ENCODE data around the gene MICAL2. TPM values are rescaled to one million over a fixed set of nuclear protein-coding genes. Genes with fewer than 3 reads are reported as not detected.

Gene MICAL2
- total RNA-seq, 1 experiment from 2014 or later: 62.9 TPM

- POLR2A ChIA-PET (ENCODE audit: unreplicated experiment): no interaction called here
- intact Hi-C loops (cut with micrococcal nuclease): no loop called here
- Histone ChIP-seq H3K9me2 (replicated peaks; ENCODE audit: low read length) (no peaks in the 10 kb centered on the region), H3F3A (ENCODE audit: low read length, unreplicated experiment) (peaks cover 10% of the 10 kb centered on the region), H3K27ac (ENCODE audit: low read length) (no peak overlapping the region), H3K4me1 (ENCODE audit: insufficient read depth, low read length) (peaks cover 75% of the 10 kb centered on the region), H2AFZ (ENCODE audit: low read length) (no peak overlapping the region), H4K20me1 (ENCODE audit: low read length) (no peaks in the 10 kb centered on the region), H3K36me3 (ENCODE audit: low read depth, low read length) (no peaks in the 10 kb centered on the region), H3K9me3 (ENCODE audit: low read length) (no peaks in the 10 kb centered on the region), H3K4me2 (ENCODE audit: low read length) (no peak overlapping the region), H3K79me2 (ENCODE audit: low read length) (peaks cover 55% of the 10 kb centered on the region), H3K9ac (ENCODE audit: low read length) (no peak overlapping the region), H3K4me3 (ENCODE audit: low read length) (no peak overlapping the region), H3K27me3 (ENCODE audit: low read length) (no peaks in the 10 kb centered on the region)
- BruUV-seq (replicated peaks): no TSS peak
- no peak for ATAC-seq
- DNase-seq: no peak
- TF ChIP-seq CTCF (conservative IDR thresholded peaks at IDR 0.05; ENCODE audit: low read depth, low read length) (no peak), EZH2 (IDR thresholded peaks at IDR 0.05; ENCODE audit: low read length, unreplicated experiment) (no peak), EZH2phosphoT487 (IDR thresholded peaks at IDR 0.05; ENCODE audit: borderline replicate concordance, low read length) (no peak)
- CTCF ChIA-PET: no interaction called here
These were observed 68.6 kb downstream of the MICAL2 start for GRCh38 chr11:12179019-12179418.

GRCh38 chr11:12179531-12179930 is 69.1 kb downstream of the MICAL2 start:
- Histone ChIP-seq H3K4me2 (ENCODE audit: low read length) (no peak overlapping the region), H3K27me3 (ENCODE audit: low read length) (no peaks in the 10 kb centered on the region), H3F3A (ENCODE audit: low read length, unreplicated experiment) (peaks cover 6% of the 10 kb centered on the region), H3K79me2 (ENCODE audit: low read length) (peaks cover 60% of the 10 kb centered on the region), H3K27ac (ENCODE audit: low read length) (no peak overlapping the region; the same call in 1 of the 2 replicates), H3K4me3 (ENCODE audit: low read length) (no peak overlapping the region), H3K9me2 (replicated peaks; ENCODE audit: low read length) (no peaks in the 10 kb centered on the region), H2AFZ (ENCODE audit: low read length) (no peak overlapping the region), H3K4me1 (ENCODE audit: insufficient read depth, low read length) (peaks cover 75% of the 10 kb centered on the region), H4K20me1 (ENCODE audit: low read length) (no peaks in the 10 kb centered on the region), H3K36me3 (ENCODE audit: low read depth, low read length) (peaks cover 5% of the 10 kb centered on the region; the same call in 1 of the 2 replicates), H3K9me3 (ENCODE audit: low read length) (no peaks in the 10 kb centered on the region), H3K9ac (ENCODE audit: low read length) (no peak overlapping the region)
- ChIA-PET CTCF (no interaction called here), POLR2A (ENCODE audit: unreplicated experiment) (no interaction called here)
- DNase-seq: no peak
- intact Hi-C loops (cut with micrococcal nuclease): no loop called here
- no TSS peak for BruUV-seq (replicated peaks)
- no peak for ATAC-seq
- no peak for TF ChIP-seq CTCF (conservative IDR thresholded peaks at IDR 0.05; ENCODE audit: low read depth, low read length)
- no peak for TF ChIP-seq EZH2 (IDR thresholded peaks at IDR 0.05; ENCODE audit: low read length, unreplicated experiment)
- TF ChIP-seq EZH2phosphoT487 (IDR thresholded peaks at IDR 0.05; ENCODE audit: borderline replicate concordance, low read length): no peak

- ChIA-PET POLR2A (ENCODE audit: unreplicated experiment) (no interaction called here), CTCF (interaction anchor here (0.7 kb wide), 1 partner anchor 59 kb away, joined by 3 read pairs; no protein-coding TSS in a partner anchor)
- Histone ChIP-seq H3K9ac (ENCODE audit: low read length) (no peak overlapping the region), H3K36me3 (ENCODE audit: low read depth, low read length) (peaks cover 7% of the 10 kb centered on the region; the same call in 1 of the 2 replicates), H3K9me2 (replicated peaks; ENCODE audit: low read length) (no peaks in the 10 kb centered on the region), H3K27ac (ENCODE audit: low read length) (no peak overlapping the region), H3K4me3 (ENCODE audit: low read length) (no peak overlapping the region), H3F3A (ENCODE audit: low read length, unreplicated experiment) (no peaks in the 10 kb centered on the region), H4K20me1 (ENCODE audit: low read length) (no peaks in the 10 kb centered on the region), H3K4me1 (ENCODE audit: insufficient read depth, low read length) (peaks cover 69% of the 10 kb centered on the region), H3K27me3 (ENCODE audit: low read length) (no peaks in the 10 kb centered on the region), H3K4me2 (ENCODE audit: low read length) (no peak overlapping the region), H2AFZ (ENCODE audit: low read length) (no peak overlapping the region), H3K79me2 (ENCODE audit: low read length) (peaks cover 61% of the 10 kb centered on the region), H3K9me3 (ENCODE audit: low read length) (no peaks in the 10 kb centered on the region)
- DNase-seq (no peak), ATAC-seq (no peak)
- intact Hi-C loops (cut with micrococcal nuclease): no loop called here
- TF ChIP-seq EZH2 (IDR thresholded peaks at IDR 0.05; ENCODE audit: low read length, unreplicated experiment) (no peak), CTCF (conservative IDR thresholded peaks at IDR 0.05; ENCODE audit: low read depth, low read length) (no peak), EZH2phosphoT487 (IDR thresholded peaks at IDR 0.05; ENCODE audit: borderline replicate concordance, low read length) (no peak)
- BruUV-seq (replicated peaks): no TSS peak
These were observed 70.1 kb downstream of the MICAL2 start for GRCh38 chr11:12180257-12181205.

Measured in PC-3 (cell line).